ENCODE data around the gene MAJIN.

MAJIN gene

GRCh38 chr11:64933213-64933934 is 38.5 kb downstream of the MAJIN start:
- DNase-seq (ENCODE audit: low read depth in 1 of 2, low spot score in 1 of 2), result no peak

- no peak for DNase-seq (ENCODE audit: low read depth in 1 of 2, low spot score in 1 of 2)
These were observed 39.6 kb downstream of the MAJIN start for GRCh38 chr11:64932324-64932723.

DNA sequence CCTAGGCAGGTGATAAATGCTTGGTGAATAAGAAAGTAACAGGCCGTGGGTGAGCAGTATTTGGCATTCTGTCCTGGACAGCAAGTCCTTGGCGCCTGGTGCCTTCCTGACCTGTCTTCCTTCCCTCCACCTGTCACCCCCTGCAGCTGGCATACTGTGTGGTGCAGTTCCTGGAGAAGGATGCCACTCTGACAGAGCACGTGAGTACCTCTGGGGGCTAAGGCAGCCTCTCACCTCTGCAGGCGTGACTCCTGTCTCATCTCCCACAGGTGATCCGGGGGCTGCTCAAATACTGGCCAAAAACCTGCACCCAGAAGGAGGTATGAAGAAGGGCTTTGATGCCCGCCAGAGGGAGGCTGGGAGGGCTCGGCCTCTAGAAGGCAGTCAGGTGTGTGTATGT is 40.6 kb downstream of the MAJIN start:
- no peak for DNase-seq (ENCODE audit: low read depth in 1 of 2, low spot score in 1 of 2)

- no peak for DNase-seq (ENCODE audit: low read depth in 1 of 2, low spot score in 1 of 2)
These were observed 41.6 kb downstream of the MAJIN start for GRCh38 chr11:64930340-64930739.

- no peak for DNase-seq (ENCODE audit: low read depth in 1 of 2, low spot score in 1 of 2)
These were observed 42.3 kb downstream of the MAJIN start for GRCh38 chr11:64929625-64930024.

GRCh38 chr11:64928957-64929356 is 43.0 kb downstream of the MAJIN start:
- DNase-seq (ENCODE audit: low read depth in 1 of 2, low spot score in 1 of 2), result no peak

DNA sequence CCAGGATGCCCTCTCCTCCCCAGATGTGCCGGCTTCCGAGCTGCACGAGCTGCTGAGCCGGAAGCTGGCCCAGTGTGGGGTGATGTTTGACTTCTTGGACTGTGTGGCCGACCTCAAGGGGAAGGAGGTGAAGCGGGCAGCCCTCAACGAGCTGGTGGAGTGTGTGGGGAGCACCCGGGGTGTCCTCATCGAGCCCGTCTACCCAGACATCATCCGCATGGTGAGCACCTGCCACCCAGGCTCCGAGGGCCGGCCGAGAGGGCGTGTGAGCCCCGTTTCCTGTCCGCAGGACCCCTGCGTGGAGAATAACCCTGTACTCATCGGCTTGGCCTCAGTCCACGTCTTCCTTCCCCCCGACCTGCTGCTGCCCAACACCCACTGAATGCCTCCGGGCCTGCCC is 45.2 kb downstream of the MAJIN start:
- DNase-seq (ENCODE audit: low read depth in 1 of 2, low spot score in 1 of 2), result no peak

GRCh38 chr11:64925536-64926436 is 46.1 kb downstream of the MAJIN start:
- no peak for DNase-seq (ENCODE audit: low read depth in 1 of 2, low spot score in 1 of 2)

DNA sequence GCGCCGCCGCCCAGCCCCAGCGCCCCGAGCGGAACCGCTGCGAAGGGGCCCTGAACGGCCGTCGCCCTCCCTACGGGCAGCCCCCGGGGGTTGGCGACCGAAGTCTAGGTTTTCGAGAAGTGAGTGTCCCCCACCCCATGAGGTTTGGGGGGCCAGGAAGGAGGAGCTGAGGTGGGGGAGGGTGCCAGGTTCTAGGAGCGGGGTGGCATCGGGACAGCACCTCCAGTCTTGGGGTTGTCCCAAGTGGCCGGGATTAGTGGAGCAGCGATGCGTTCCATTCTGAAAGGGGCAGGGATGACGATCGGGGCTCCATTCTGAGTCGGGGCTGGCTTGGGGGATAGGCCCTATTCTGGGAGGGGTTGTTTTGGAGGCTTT is 47.0 kb downstream of the MAJIN start:
- no peak for DNase-seq (ENCODE audit: low read depth in 1 of 2, low spot score in 1 of 2)

DNA sequence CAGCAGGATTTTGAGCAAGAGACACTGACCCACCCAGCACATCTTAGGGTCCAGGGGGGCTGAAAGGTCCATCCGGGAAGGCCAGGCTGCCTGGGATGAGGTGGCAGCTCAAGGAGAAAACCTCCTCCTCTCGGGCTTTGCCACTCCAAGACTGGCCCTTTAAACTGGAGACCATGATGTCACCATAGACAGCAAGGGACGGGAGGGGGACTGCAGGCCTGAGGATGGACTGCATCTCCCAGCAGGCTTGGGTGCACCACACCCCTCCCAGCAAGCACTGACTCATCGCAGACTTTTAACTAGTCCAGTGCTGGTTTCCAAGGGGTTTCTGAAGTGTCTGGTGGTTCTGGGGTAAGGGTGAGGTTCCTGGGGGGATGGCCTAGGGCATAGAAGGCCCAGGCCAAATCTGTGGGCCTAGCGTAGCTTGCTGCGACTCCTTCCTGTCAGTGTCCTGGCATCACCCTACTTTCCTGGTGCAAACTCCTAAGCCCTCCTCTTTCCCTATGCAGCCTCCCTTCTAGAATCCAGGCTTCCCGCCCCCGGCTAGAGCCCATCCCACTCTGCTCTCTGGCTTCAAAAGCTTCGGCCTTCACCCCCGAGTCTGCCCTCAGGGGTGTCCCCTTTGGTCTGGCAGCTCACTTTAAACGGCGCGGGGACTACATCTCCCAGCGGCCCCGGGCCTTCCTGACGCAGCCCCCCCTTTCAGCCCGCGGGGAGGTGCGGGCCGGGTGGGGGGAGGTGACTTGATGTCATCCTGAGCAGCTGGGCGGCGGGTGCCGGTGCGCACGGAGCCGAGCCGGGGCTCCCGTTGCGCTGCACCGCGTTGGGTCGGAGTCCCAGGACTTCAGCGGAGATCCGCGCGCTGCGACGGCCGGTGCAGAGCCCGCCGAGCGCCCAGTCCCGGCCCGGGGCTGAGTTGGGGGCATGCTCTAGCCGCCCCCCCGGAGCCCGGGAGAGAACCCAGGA is 47.7 kb downstream of the MAJIN start, which contains the start of gene PPP2R5B:
Gene PPP2R5B, plus strand, starts transcription at position 746 of the 966 bp plus-strand sequence. CDS start 1,046 bp downstream, outside the sequence.
- DNase-seq (ENCODE audit: low read depth in 1 of 2, low spot score in 1 of 2), result peak; percentile 79 to 83

DNA sequence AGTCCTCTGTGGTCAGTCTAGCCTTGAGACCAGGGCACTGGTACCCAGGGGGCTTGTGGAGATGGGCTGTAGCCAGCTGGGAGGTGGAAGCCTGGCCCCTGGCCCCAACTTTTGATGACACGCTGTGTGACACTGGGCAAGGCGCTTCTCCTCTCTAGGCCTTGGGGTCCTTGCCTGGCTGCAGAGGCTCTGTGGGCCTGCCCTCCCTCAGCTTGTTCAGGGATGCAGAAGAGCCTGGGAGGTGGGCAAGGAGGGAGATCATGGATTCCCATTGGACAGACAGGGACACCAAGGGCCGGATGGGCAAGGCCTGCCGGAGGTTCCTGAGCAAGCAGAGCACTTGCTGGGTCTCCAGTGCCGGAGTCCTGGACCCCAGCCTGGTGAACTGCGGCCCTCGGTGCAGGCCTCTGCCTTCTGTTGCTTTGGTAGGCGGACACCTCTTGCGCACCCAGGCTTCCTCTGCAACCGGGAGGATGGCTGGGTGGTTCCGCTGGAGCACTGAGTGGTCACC is 48.7 kb downstream of the MAJIN start:
- no peak for DNase-seq (ENCODE audit: low read depth in 1 of 2, low spot score in 1 of 2)

DNA sequence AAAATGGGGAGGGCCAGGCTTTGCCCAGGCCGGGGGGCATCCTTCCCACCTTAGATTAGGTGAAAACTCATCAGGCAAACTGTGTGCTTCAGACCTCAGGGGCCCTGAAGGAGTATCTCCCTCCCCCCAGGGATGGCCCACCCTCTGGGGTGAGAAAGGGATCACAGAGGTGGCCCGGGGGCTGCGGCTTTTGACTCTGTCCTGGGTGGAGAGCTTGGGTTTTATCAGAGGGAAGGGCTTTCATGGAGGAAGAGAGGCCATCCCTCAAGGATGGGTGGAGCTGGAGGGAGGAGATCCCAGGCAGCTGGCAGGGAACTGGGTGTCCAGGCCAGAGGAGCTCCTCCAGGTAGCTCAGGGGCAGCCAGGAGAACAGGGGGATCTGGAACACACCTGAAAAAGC is 50.5 kb downstream of the MAJIN start:
- no peak for DNase-seq (ENCODE audit: low read depth in 1 of 2, low spot score in 1 of 2)

DNA sequence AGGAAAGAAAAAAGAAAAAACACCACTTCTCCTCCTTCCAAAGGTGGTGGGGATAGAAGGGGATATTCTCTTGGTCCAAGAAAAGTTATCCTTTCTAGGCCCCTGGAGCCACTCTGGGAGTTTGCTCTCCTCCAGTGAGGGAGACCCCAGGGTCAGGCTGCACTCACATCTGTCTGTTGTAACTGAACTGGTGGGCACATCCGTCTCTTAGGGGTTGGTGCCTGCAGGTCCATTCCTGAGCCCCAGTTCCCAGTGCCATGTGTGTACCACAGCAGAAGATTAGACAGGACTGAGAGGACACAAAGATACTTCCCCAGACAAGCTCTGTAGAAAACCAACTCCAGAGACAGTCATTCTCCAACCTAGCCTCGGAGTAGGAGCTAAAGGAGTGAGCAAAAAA is 51.8 kb downstream of the MAJIN start:
- DNase-seq (ENCODE audit: low read depth in 1 of 2, low spot score in 1 of 2), result no peak

GRCh38 chr11:64919627-64920026 is 52.3 kb downstream of the MAJIN start:
- DNase-seq (ENCODE audit: low read depth in 1 of 2, low spot score in 1 of 2), result no peak

GRCh38 chr11:64918017-64918416 is 53.9 kb downstream of the MAJIN start:
- DNase-seq (ENCODE audit: low read depth in 1 of 2, low spot score in 1 of 2), result no peak

DNA sequence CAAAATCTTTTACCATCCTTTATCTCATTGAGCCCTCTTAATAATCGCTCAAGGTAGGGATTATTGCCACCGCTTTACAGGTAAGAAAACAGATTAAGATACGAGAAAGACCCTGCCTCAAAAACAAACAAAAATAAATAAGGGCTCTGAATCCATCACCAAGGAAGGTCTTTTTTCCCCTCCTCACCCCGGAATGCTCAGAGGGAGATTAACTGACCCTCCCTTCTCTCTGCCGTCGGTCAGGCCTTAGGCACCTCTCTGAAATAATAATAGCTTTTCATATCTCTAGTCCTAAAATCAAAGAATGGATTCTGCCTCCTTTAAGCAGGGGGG is 54.3 kb downstream of the MAJIN start:
- no peak for DNase-seq (ENCODE audit: low read depth in 1 of 2, low spot score in 1 of 2)

- DNase-seq (ENCODE audit: low read depth in 1 of 2, low spot score in 1 of 2), result peak; percentile 98
These were observed 54.9 kb downstream of the MAJIN start, which contains the start of gene ATG2A for GRCh38 chr11:64916775-64917662. TSS of gene ATG2A (minus strand) at chr11:64917209. CDS start at chr11:64917135, 74 bp downstream.

GRCh38 chr11:64916040-64916774 is 55.7 kb downstream of the MAJIN start:
- DNase-seq (ENCODE audit: low read depth in 1 of 2, low spot score in 1 of 2), result no peak

- DNase-seq (ENCODE audit: low read depth in 1 of 2, low spot score in 1 of 2), result no peak
These were observed 56.5 kb downstream of the MAJIN start for GRCh38 chr11:64915376-64915887.

All from stimulated activated CD4-positive, alpha-beta T cell treated with anti-CD3 and anti-CD28 coated beads, Interleukin-15, amount 100 ng/mL, for 1 hour (primary cell).